T-helper 2 cell (primary cell): ENCODE measurements around the gene ANKS3.

Experiments
- DNase-seq, 5 experiments: peaks; one replicate each; pipeline versions ENCODE4 v3.0.0 to v3.0.0-alpha.2; 2012 to 2022

Gene ANKS3

GRCh38 chr16:4646773-4647643, 87.1 kb downstream of the ANKS3 start:
- no peak for DNase-seq
